Stomach (tissue), 4 donors: ENCODE data around the gene COPS7A.
A peak's percentile ranks its signal among the peaks of the same experiment; 100 is the strongest.

ENCODE experiments used
- EP300 ChIP-seq: sonication (generic); formaldehyde crosslinking; IDR thresholded peaks from one replicate; pipeline ENCODE4 v1.6.1; 2017; ENCODE audit warnings: antibody characterized with exemption
- POLR2A ChIP-seq, 4 donors: fragments of 450-650 bp; IDR thresholded peaks; one replicate each; pipeline ENCODE4 v1.6.1; 2016; ENCODE audit warnings: antibody characterized with exemption in 4 of 4, control low read depth in 2 of 4, mild to moderate bottlenecking in 1 of 4, moderate library complexity in 1 of 4
- POLR2AphosphoS5 ChIP-seq, 3 donors: sonication (generic); formaldehyde crosslinking; IDR thresholded peaks; one replicate each; pipeline ENCODE4 v1.6.1; 2016; ENCODE audit warnings: antibody characterized with exemption in 3 of 3
- TF ChIP-seq, protein P1 (sequence below), 7 experiments: fragments of 450-650 bp in 4 of 7; fragments of 200-600 bp in 3 of 7; sonication (generic) in 3 of 7; IDR thresholded peaks; one replicate each; pipeline ENCODE4 v1.5.1; 2016 to 2019; ENCODE audit warnings: antibody characterized with exemption in 7 of 7, control low read depth in 2 of 7, mild to moderate bottlenecking in 1 of 7

DNA sequence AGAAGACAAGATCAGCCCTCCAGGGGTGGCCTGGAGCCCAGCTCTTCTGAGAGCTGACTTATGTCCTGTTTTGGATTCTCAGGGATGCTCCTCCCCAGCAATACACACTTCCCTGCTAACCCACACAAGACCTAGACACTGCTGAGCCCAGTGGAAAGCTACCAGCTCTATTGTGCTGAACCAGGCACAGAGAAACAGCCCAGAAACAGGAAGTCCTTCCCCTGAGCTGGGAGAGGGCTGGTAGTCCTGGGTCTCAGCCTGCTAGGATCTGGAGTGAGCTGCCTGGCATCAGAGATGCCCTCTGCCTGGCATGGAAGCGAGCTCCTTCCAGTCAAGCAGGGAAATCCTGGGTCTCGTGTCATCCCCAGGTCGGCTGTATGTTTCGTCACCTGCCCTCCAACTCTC, 47.2 kb downstream of the COPS7A start:
- TF ChIP-seq POLR2A (IDR thresholded peaks at IDR 0.05) (no peak), POLR2AphosphoS5 (IDR thresholded peaks at IDR 0.05) (peak in 1 of 3 donors; percentile 7), EP300 (no peak)
- TF ChIP-seq, protein P1, sequence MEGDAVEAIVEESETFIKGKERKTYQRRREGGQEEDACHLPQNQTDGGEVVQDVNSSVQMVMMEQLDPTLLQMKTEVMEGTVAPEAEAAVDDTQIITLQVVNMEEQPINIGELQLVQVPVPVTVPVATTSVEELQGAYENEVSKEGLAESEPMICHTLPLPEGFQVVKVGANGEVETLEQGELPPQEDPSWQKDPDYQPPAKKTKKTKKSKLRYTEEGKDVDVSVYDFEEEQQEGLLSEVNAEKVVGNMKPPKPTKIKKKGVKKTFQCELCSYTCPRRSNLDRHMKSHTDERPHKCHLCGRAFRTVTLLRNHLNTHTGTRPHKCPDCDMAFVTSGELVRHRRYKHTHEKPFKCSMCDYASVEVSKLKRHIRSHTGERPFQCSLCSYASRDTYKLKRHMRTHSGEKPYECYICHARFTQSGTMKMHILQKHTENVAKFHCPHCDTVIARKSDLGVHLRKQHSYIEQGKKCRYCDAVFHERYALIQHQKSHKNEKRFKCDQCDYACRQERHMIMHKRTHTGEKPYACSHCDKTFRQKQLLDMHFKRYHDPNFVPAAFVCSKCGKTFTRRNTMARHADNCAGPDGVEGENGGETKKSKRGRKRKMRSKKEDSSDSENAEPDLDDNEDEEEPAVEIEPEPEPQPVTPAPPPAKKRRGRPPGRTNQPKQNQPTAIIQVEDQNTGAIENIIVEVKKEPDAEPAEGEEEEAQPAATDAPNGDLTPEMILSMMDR (IDR thresholded peaks at IDR 0.05) = no peak
